Lung (tissue), 12 donors: ENCODE results near the gene RSPO3. TPM values are rescaled to one million over a fixed set of nuclear protein-coding genes. Genes with fewer than 3 reads are reported as not detected.

Source experiments
- ATAC-seq: fragments of 200-7000 bp; cut with Tn5 transposase; one replicate; pipeline ENCODE4 v1.9.1; 2020; ENCODE audit warnings: moderate number of reproducible peaks; ENCODE audit not compliant: insufficient read depth, low FRiP score
- DNase-seq, 3 donors: peaks; one replicate each; pipeline ENCODE4 v3.0.0-alpha.2; 2013 to 2017
- H3K27ac ChIP-seq, 2 donors: one replicate each; pipeline ENCODE4 v1.5.1; 2013; ENCODE audit warnings: mild to moderate bottlenecking in 2 of 2, moderate library complexity in 2 of 2, control low read depth in 1 of 2, inconsistent platforms in 1 of 2, low read depth in 1 of 2, low read length in 1 of 2
- H3K27me3 ChIP-seq, 3 donors: one replicate each; pipeline ENCODE4 v1.5.1; 2013; ENCODE audit warnings: low read length in 2 of 3; ENCODE audit not compliant: control insufficient read depth in 3 of 3, insufficient read depth in 3 of 3
- H3K36me3 ChIP-seq, 4 donors: one replicate each; pipeline ENCODE4 v1.5.1; 2013; ENCODE audit warnings: low read length in 4 of 4, mild to moderate bottlenecking in 1 of 4, moderate library complexity in 1 of 4; ENCODE audit not compliant: control insufficient read depth in 4 of 4, insufficient read depth in 4 of 4
- H3K4me1 ChIP-seq, 5 donors: one replicate each; pipeline ENCODE4 v1.5.1; 2013; ENCODE audit warnings: low read length in 5 of 5, mild to moderate bottlenecking in 2 of 5, moderate library complexity in 1 of 5; ENCODE audit not compliant: control insufficient read depth in 5 of 5, insufficient read depth in 5 of 5
- H3K4me3 ChIP-seq: one replicate; pipeline ENCODE4 v1.5.1; 2013; ENCODE audit warnings: mild to moderate bottlenecking, control low read depth, moderate library complexity
- H3K9ac ChIP-seq, 2 donors: one replicate each; pipeline ENCODE4 v1.5.1; 2013; ENCODE audit warnings: low read length in 2 of 2, control low read depth in 1 of 2; ENCODE audit not compliant: insufficient read depth in 1 of 2
- H3K9me3 ChIP-seq, 4 donors: one replicate each; pipeline ENCODE4 v1.5.1; 2013; ENCODE audit warnings: low read length in 3 of 4, mild to moderate bottlenecking in 1 of 4, moderate library complexity in 1 of 4; ENCODE audit not compliant: control insufficient read depth in 4 of 4, insufficient read depth in 3 of 4
- CTCF ChIP-seq: IDR thresholded peaks from 2 replicates; pipeline ENCODE4 v1.5.1; 2012; ENCODE audit warnings: mild to moderate bottlenecking; ENCODE audit errors: control extremely low read depth, extremely low read depth
- WGBS, 2 donors: extraction: QIAGEN DNeasy Blood & Tissue Kit; methylation state at CpG; one replicate each; pipeline ENCODE4 v1.1.7; 2013; 5-methylcytosine and 5-hydroxymethylcytosine counted together
- polyA plus RNA-seq, 2 donors: library from polyadenylated mRNA; stranded (reverse); fragments of 200-250 nt; gene quantifications; one replicate each; pipeline ENCODE4 v1.2.1, GENCODE V29; 2013
- total RNA-seq, 2 donors: library from RNA; depleted of rRNA in 1 of 2; stranded (reverse); fragments of >200 nt in 1 of 2; gene quantifications; one replicate each; pipeline ENCODE4 v1.2.1, GENCODE V29; 2014 to 2021
- donor health status: control.
- donor health status: control.
- donor health status: Bipolar disorder and iron deficiency.
- donor health status: healthy.
- donor health status: DM: yes; HTN: yes; CAD: no.

The RSPO3 gene
- total and polyA plus RNA-seq, 4 donors = 0.88 to 5.9 (median 4.6) TPM

GRCh38 chr6:127200114-127200513 lies 81.6 kb downstream of the RSPO3 start:
- no peak for TF ChIP-seq CTCF
- Histone ChIP-seq H3K9ac (no peak overlapping the region), H3K27me3 (no peaks in the 10 kb centered on the region), H3K4me1 (peaks cover 0 to 32% (median 0%) of the 10 kb centered on the region in 5 donors), H3K27ac (no peak overlapping the region), H3K36me3 (no peaks in the 10 kb centered on the region), H3K9me3 (no peaks in the 10 kb centered on the region), H3K4me3 (no peak overlapping the region)
- 89 to 92% methylated on average over 8 of the region's 8 CpGs for WGBS, 2 donors
- DNase-seq (no peak), ATAC-seq (no peak)

DNA sequence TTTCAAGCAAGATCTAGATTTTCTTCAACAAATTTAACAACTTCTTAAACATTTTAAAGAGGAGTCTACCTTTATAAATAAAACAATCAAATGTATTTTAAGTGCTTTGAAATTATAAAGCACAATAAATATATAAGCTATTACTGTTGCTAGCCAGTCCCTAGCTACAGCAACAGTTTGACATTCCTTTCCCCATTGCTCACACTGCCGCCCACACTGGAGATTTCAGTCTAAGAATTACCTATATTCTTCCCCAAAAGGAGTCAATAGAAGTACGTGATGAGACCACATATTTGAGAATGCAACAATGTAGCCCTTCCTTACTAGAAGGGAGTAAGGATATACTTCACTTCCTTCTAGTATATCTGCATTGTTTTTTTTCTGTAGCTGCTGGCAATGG lies 82.8 kb downstream of the RSPO3 start:
- DNase-seq (no peak), ATAC-seq (no peak)
- no peaks in the 10 kb centered on the region for H3K9me3 ChIP-seq
- no peak for TF ChIP-seq CTCF
- H3K9ac ChIP-seq = no peak overlapping the region
- H3K4me3 ChIP-seq = no peak overlapping the region
- H3K36me3 ChIP-seq = no peaks in the 10 kb centered on the region
- H3K27me3 ChIP-seq = no peaks in the 10 kb centered on the region
- no peak overlapping the region for H3K27ac ChIP-seq
- H3K4me1 ChIP-seq = peaks cover 0 to 43% (median 0%) of the 10 kb centered on the region in 5 donors
- 64 to 75% methylated on average over 2 of the region's 2 CpGs for WGBS, 2 donors

- no peak for ATAC-seq
- H3K9me3 ChIP-seq = no peaks in the 10 kb centered on the region
Measured at GRCh38 chr6:127202676-127203075, 84.2 kb downstream of the RSPO3 start.

More at GRCh38 chr6:127202676-127203075, 84.2 kb downstream of the RSPO3 start:
- TF ChIP-seq CTCF = no peak
- Histone ChIP-seq H3K4me1 (peaks cover 0 to 39% (median 0%) of the 10 kb centered on the region in 5 donors), H3K4me3 (no peak overlapping the region), H3K27me3 (no peaks in the 10 kb centered on the region), H3K27ac (no peak overlapping the region), H3K36me3 (no peaks in the 10 kb centered on the region), H3K9ac (no peak overlapping the region)
- DNase-seq = no peak
